SK-N-SH (cell line): ENCODE data around the gene ADORA2A. TPM values are rescaled to one million over a fixed set of nuclear protein-coding genes. Genes with fewer than 3 reads are reported as not detected.

ENCODE experiments used
- CTCF ChIA-PET: fragments of 300-600, 350-600 bp; formaldehyde crosslinking; extraction: SDS; loops from one replicate; lab custom pipeline; 2021; lab: Yijun Ruan, JAX
- POLR2A ChIA-PET: fragments of 350-600 bp; sonication (Branson Sonifier 250); formaldehyde crosslinking; extraction: SDS; loops from one replicate; lab custom pipeline; 2020; ENCODE audit warnings: antibody characterized with exemption, inconsistent platforms; lab: Yijun Ruan, JAX
- DNase-seq: peaks from one replicate; pipeline ENCODE4 v3.0.0; 2012
- H2AFZ ChIP-seq: fragments of 200-600 bp; sonication (generic); 2 replicates; pipeline ENCODE4 v1.8.1; 2016; ENCODE audit warnings: antibody characterized with exemption, mild to moderate bottlenecking, low read depth
- H3F3A ChIP-seq: fragments of 200-600 bp; sonication (generic); replicated peaks from 2 replicates; pipeline ENCODE3; 2016; ENCODE audit warnings: antibody characterized with exemption, mild to moderate bottlenecking; ENCODE audit not compliant: insufficient read depth
- H3K27ac ChIP-seq, 2 experiments: fragments of 200-500 bp in 1 of 2; fragments of 200-600 bp in 1 of 2; sonication (Bioruptor generic) in 1 of 2; sonication (generic), shearing (Covaris generic) in 1 of 2; 2 replicates each; pipeline versions ENCODE4 v1.5.1 to v1.6.1; 2014 to 2016; ENCODE audit warnings: low read depth in 2 of 2, inconsistent platforms in 1 of 2, low read length in 1 of 2, mild to moderate bottlenecking in 1 of 2, mixed read lengths in 1 of 2
- H3K27me3 ChIP-seq: fragments of 200-600 bp; sonication (generic), shearing (Covaris generic); 2 replicates; pipeline ENCODE4 v1.6.1; 2016; ENCODE audit warnings: mixed run types; ENCODE audit not compliant: insufficient read depth
- H3K36me3 ChIP-seq, 2 experiments: fragments of 200-500 bp in 1 of 2; fragments of 200-600 bp in 1 of 2; sonication (Bioruptor generic) in 1 of 2; sonication (generic) in 1 of 2; replicated peaks in 1 of 2; 2 replicates each; pipeline versions ENCODE3 to v1.5.1; 2014 to 2016; ENCODE audit warnings: low read length in 1 of 2, mild to moderate bottlenecking in 1 of 2; ENCODE audit not compliant: insufficient read depth in 2 of 2, control insufficient read depth in 1 of 2
- H3K4me1 ChIP-seq, 2 experiments: fragments of 200-500 bp in 1 of 2; fragments of 200-600 bp in 1 of 2; sonication (Bioruptor generic) in 1 of 2; sonication (generic), shearing (Covaris generic) in 1 of 2; 2 replicates each; pipeline versions ENCODE4 v1.5.1 to v1.6.1; 2014 to 2016; ENCODE audit warnings: low read depth in 1 of 2, low read length in 1 of 2, mixed run types in 1 of 2; ENCODE audit not compliant: insufficient read depth in 2 of 2, control insufficient read depth in 1 of 2
- H3K4me2 ChIP-seq: fragments of 200-600 bp; sonication (generic), shearing (Covaris generic); 2 replicates; pipeline ENCODE4 v1.6.1; 2017; ENCODE audit warnings: mixed run types
- H3K4me3 ChIP-seq, 2 experiments: fragments of 200-500 bp in 1 of 2; fragments of 200-600 bp in 1 of 2; sonication (Bioruptor generic) in 1 of 2; sonication (generic), shearing (Covaris generic) in 1 of 2; 2 replicates each; pipeline versions ENCODE4 v1.5.1 to v1.8.1; 2014 to 2016; ENCODE audit warnings: low read depth in 2 of 2, inconsistent platforms in 1 of 2, low read length in 1 of 2, mild to moderate bottlenecking in 1 of 2, mixed read lengths in 1 of 2, moderate library complexity in 1 of 2
- H3K79me2 ChIP-seq: fragments of 200-600 bp; sonication (generic); 2 replicates; pipeline ENCODE4 v1.8.1; 2017; ENCODE audit warnings: mild to moderate bottlenecking; ENCODE audit not compliant: insufficient read depth
- H3K9ac ChIP-seq: fragments of 200-600 bp; sonication (generic); 2 replicates; pipeline ENCODE4 v1.6.1; 2017; ENCODE audit warnings: mixed run types
- H3K9me2 ChIP-seq: fragments of 200-600 bp; sonication (generic); 2 replicates; pipeline ENCODE4 v1.6.1; 2017; ENCODE audit warnings: mixed run types
- H3K9me3 ChIP-seq: fragments of 200-600 bp; sonication (generic); 2 replicates; pipeline ENCODE4 v1.6.1; 2017; ENCODE audit warnings: mixed run types, mild to moderate bottlenecking, moderate library complexity
- H4K20me1 ChIP-seq: fragments of 200-600 bp; sonication (generic); 2 replicates; pipeline ENCODE4 v1.6.1; 2017; ENCODE audit warnings: mild to moderate bottlenecking, mixed run types; ENCODE audit not compliant: insufficient read depth
- FOSL2 ChIP-seq: IDR thresholded peaks from 2 replicates; pipeline ENCODE4 v1.4.0; 2012; ENCODE audit warnings: low read depth, mild to moderate bottlenecking, moderate library complexity, borderline replicate concordance
- FOXM1 ChIP-seq: IDR thresholded peaks from 2 replicates; pipeline ENCODE4 v1.4.0; 2012; ENCODE audit warnings: low read depth, mild to moderate bottlenecking
- JUND ChIP-seq: IDR thresholded peaks from 2 replicates; pipeline ENCODE4 v1.4.0; 2012
- MEF2A ChIP-seq: IDR thresholded peaks from 2 replicates; pipeline ENCODE4 v1.4.0; 2012; ENCODE audit warnings: low read depth, borderline replicate concordance
- MXI1 ChIP-seq: IDR thresholded peaks from 2 replicates; pipeline ENCODE4 v1.6.1; 2012; ENCODE audit warnings: mild to moderate bottlenecking, low read depth, low read length, improper control_type of control experiment
- RCOR1 ChIP-seq: fragments of 150-350 bp; IDR thresholded peaks from 2 replicates; pipeline ENCODE4 v1.6.1; 2017; ENCODE audit warnings: antibody characterized with exemption, low read length
- RFX5 ChIP-seq: IDR thresholded peaks from 2 replicates; pipeline ENCODE4 v1.6.1; 2012; ENCODE audit warnings: mild to moderate bottlenecking, improper control_type of control experiment, low read length
- SMC3 ChIP-seq: IDR thresholded peaks from 2 replicates; pipeline ENCODE4 v1.6.1; 2012; ENCODE audit warnings: low read depth, low read length, improper control_type of control experiment
- TCF12 ChIP-seq: IDR thresholded peaks from 2 replicates; pipeline ENCODE4 v1.4.0; 2012
- TEAD4 ChIP-seq: IDR thresholded peaks from 2 replicates; pipeline ENCODE4 v1.4.0; 2012; ENCODE audit warnings: mild to moderate bottlenecking, borderline replicate concordance; ENCODE audit not compliant: insufficient read depth
- WGBS: methylation state at CpG from one replicate; pipeline ENCODE4 v1.1.6; 2017; ENCODE audit warnings: low lambda C conversion rate; 5-methylcytosine and 5-hydroxymethylcytosine counted together
- polyA plus RNA-seq, 3 experiments: library from polyadenylated mRNA; depleted of rRNA; stranded (reverse); fragments of >200 nt; gene quantifications; 2 replicates each; pipeline ENCODE4 v1.2.3, GENCODE V29; 2012
- TF ChIP-seq, protein P1 (sequence below): fragments of 150-350 bp; IDR thresholded peaks from 2 replicates; pipeline ENCODE4 v1.6.1; 2016; ENCODE audit warnings: mild to moderate bottlenecking, low read depth, low read length
- TF ChIP-seq, protein P2 (sequence below): IDR thresholded peaks from 2 replicates; pipeline ENCODE4 v1.4.0; 2012; ENCODE audit warnings: low read depth
- TF ChIP-seq, protein P3 (sequence below): IDR thresholded peaks from 2 replicates; pipeline ENCODE4 v1.4.0; 2012; ENCODE audit warnings: low read depth, borderline replicate concordance
- TF ChIP-seq, protein P4 (sequence below): fragments of 150-350 bp; IDR thresholded peaks from 2 replicates; pipeline ENCODE4 v1.6.1; 2017; ENCODE audit warnings: antibody characterized with exemption, low read length, low read depth, borderline replicate concordance
- TF ChIP-seq, protein P5 (sequence below): IDR thresholded peaks from 2 replicates; pipeline ENCODE4; 2012

ADORA2A gene
- polyA plus RNA-seq, 1 of the 3 experiments (the other 2 are of a cell fraction) = 9.3 TPM

DNA sequence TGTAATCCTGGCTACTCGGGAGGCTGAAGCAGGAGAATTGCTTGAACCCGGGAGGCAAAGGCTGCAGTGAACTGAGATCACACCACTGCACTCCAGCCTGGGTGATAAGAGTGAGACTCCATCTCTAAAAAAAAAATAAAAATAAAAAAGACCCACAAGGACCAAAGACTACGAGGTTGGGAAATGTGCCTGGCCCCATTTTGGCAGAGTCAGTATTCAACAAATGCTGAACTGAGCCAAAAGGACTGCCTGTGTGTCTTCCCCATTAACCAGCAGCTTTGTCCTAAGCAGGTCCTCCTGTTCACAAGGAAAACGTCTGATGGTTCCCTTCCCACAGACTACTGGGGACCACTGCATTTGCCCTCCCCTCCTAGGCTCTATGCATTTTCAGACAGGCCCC is 27.6 kb downstream of the ADORA2A start:
- DNase-seq = no peak
- 0 out of 2 replicates have a peak, but pooled peaks cover 5% of the 10 kb centered on the region for H3K9me3 ChIP-seq
- ChIA-PET CTCF (interaction anchor here (1.9 kb wide), 1 partner anchor 67 kb away, joined by 5 read pairs; no protein-coding TSS in a partner anchor), POLR2A (interaction anchor here (1.2 kb wide), 1 partner anchor 132 kb away, joined by 3 read pairs; no protein-coding TSS in a partner anchor)
- no peaks in the 10 kb centered on the region for H3F3A ChIP-seq
- H3K79me2 ChIP-seq = no peaks in the 10 kb centered on the region
- no peaks in the 10 kb centered on the region for H3K36me3 ChIP-seq
- peaks cover 5 to 15% of the 10 kb centered on the region in 2 experiments; a peak in 3 of 4 replicates for H3K4me1 ChIP-seq
- no peak overlapping the region for H3K4me2 ChIP-seq
- H4K20me1 ChIP-seq = no peaks in the 10 kb centered on the region
- H3K27me3 ChIP-seq = no peaks in the 10 kb centered on the region
- H3K27ac ChIP-seq = no peak overlapping the region; a peak in 1 of 4 replicates
- TF ChIP-seq, protein P1, sequence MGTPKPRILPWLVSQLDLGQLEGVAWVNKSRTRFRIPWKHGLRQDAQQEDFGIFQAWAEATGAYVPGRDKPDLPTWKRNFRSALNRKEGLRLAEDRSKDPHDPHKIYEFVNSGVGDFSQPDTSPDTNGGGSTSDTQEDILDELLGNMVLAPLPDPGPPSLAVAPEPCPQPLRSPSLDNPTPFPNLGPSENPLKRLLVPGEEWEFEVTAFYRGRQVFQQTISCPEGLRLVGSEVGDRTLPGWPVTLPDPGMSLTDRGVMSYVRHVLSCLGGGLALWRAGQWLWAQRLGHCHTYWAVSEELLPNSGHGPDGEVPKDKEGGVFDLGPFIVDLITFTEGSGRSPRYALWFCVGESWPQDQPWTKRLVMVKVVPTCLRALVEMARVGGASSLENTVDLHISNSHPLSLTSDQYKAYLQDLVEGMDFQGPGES = no peak
- TF ChIP-seq, protein P2, sequence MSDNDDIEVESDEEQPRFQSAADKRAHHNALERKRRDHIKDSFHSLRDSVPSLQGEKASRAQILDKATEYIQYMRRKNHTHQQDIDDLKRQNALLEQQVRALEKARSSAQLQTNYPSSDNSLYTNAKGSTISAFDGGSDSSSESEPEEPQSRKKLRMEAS = no peak
- TF ChIP-seq, protein P3, sequence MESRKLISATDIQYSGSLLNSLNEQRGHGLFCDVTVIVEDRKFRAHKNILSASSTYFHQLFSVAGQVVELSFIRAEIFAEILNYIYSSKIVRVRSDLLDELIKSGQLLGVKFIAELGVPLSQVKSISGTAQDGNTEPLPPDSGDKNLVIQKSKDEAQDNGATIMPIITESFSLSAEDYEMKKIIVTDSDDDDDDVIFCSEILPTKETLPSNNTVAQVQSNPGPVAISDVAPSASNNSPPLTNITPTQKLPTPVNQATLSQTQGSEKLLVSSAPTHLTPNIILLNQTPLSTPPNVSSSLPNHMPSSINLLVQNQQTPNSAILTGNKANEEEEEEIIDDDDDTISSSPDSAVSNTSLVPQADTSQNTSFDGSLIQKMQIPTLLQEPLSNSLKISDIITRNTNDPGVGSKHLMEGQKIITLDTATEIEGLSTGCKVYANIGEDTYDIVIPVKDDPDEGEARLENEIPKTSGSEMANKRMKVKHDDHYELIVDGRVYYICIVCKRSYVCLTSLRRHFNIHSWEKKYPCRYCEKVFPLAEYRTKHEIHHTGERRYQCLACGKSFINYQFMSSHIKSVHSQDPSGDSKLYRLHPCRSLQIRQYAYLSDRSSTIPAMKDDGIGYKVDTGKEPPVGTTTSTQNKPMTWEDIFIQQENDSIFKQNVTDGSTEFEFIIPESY = no peak
- TF ChIP-seq SMC3 (no peak), MEF2A (no peak), FOXM1 (no peak), FOSL2 (no peak), JUND (no peak), TCF12 (no peak), TEAD4 (no peak), RCOR1 (no peak), RFX5 (no peak), MXI1 (no peak)
- TF ChIP-seq, protein P4, sequence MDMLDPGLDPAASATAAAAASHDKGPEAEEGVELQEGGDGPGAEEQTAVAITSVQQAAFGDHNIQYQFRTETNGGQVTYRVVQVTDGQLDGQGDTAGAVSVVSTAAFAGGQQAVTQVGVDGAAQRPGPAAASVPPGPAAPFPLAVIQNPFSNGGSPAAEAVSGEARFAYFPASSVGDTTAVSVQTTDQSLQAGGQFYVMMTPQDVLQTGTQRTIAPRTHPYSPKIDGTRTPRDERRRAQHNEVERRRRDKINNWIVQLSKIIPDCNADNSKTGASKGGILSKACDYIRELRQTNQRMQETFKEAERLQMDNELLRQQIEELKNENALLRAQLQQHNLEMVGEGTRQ = no peak
- TF ChIP-seq, protein P5, sequence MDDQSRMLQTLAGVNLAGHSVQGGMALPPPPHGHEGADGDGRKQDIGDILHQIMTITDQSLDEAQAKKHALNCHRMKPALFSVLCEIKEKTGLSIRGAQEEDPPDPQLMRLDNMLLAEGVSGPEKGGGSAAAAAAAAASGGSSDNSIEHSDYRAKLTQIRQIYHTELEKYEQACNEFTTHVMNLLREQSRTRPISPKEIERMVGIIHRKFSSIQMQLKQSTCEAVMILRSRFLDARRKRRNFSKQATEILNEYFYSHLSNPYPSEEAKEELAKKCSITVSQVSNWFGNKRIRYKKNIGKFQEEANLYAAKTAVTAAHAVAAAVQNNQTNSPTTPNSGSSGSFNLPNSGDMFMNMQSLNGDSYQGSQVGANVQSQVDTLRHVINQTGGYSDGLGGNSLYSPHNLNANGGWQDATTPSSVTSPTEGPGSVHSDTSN = no peak
- WGBS = 71% methylated on average over 4 of the region's 4 CpGs
- no peak overlapping the region for H3K4me3 ChIP-seq
- no peaks in the 10 kb centered on the region for H3K9me2 ChIP-seq
- H2AFZ ChIP-seq = no peak overlapping the region
- no peak overlapping the region for H3K9ac ChIP-seq
